ENCODE results near the gene ASIC1. TPM values are rescaled to one million over a fixed set of nuclear protein-coding genes. Genes with fewer than 3 reads are reported as not detected.

The ASIC1 gene
- total RNA-seq, 2 donors from 2014 or later, result 0.24 to 1.4 TPM

GRCh38 chr12:50100561-50100960 lies 43.2 kb downstream of the ASIC1 start:
- H3K36me3 ChIP-seq, result peaks cover 48% of the 10 kb centered on the region
- H3K9me3 ChIP-seq, result no peaks in the 10 kb centered on the region
- H3K4me3 ChIP-seq, result no peak overlapping the region
- H3K4me1 ChIP-seq, result peaks cover 0 to 29% of the 10 kb centered on the region in 2 donors
- no peak overlapping the region for H3K27ac ChIP-seq
- TF ChIP-seq CTCF (IDR thresholded peaks at IDR 0.05), result no peak
- no peak for DNase-seq (ENCODE audit: low spot score)
- H3K27me3 ChIP-seq, result no peaks in the 10 kb centered on the region

GRCh38 chr12:50101663-50102062 lies 44.3 kb downstream of the ASIC1 start:
- Histone ChIP-seq H3K4me1 (peaks cover 0 to 29% of the 10 kb centered on the region in 2 donors), H3K9me3 (no peaks in the 10 kb centered on the region), H3K27me3 (no peaks in the 10 kb centered on the region), H3K4me3 (no peak overlapping the region), H3K36me3 (peaks cover 37% of the 10 kb centered on the region), H3K27ac (no peak overlapping the region)
- DNase-seq (ENCODE audit: low spot score), result no peak
- TF ChIP-seq CTCF (IDR thresholded peaks at IDR 0.05), result peak in 1 of 2 donors; percentile 52

- Histone ChIP-seq H3K4me1 (peaks cover 0 to 29% of the 10 kb centered on the region in 2 donors), H3K36me3 (peaks cover 32% of the 10 kb centered on the region), H3K9me3 (no peaks in the 10 kb centered on the region), H3K27me3 (no peaks in the 10 kb centered on the region), H3K27ac (no peak overlapping the region), H3K4me3 (no peak overlapping the region)
- no peak for DNase-seq (ENCODE audit: low spot score)
- no peak for TF ChIP-seq CTCF (IDR thresholded peaks at IDR 0.05)
These were observed 44.7 kb downstream of the ASIC1 start for GRCh38 chr12:50102131-50102531.

GRCh38 chr12:50102646-50103309 lies 45.4 kb downstream of the ASIC1 start:
- Histone ChIP-seq H3K36me3 (peaks cover 26% of the 10 kb centered on the region), H3K27ac (no peak overlapping the region), H3K27me3 (no peaks in the 10 kb centered on the region), H3K4me1 (peaks cover 0 to 29% of the 10 kb centered on the region in 2 donors), H3K9me3 (no peaks in the 10 kb centered on the region), H3K4me3 (no peak overlapping the region)
- no peak for TF ChIP-seq CTCF (IDR thresholded peaks at IDR 0.05)
- no peak for DNase-seq (ENCODE audit: low spot score)

GRCh38 chr12:50103351-50103750 lies 46.0 kb downstream of the ASIC1 start:
- no peak for TF ChIP-seq CTCF (IDR thresholded peaks at IDR 0.05)
- no peak for DNase-seq (ENCODE audit: low spot score)
- Histone ChIP-seq H3K4me3 (no peak overlapping the region), H3K9me3 (no peaks in the 10 kb centered on the region), H3K27me3 (no peaks in the 10 kb centered on the region), H3K36me3 (peaks cover 20% of the 10 kb centered on the region), H3K27ac (no peak overlapping the region), H3K4me1 (peaks cover 0 to 29% of the 10 kb centered on the region in 2 donors)
